Fibroblast of lung (primary cell): ENCODE results near the gene SCFD2. TPM values are rescaled to one million over a fixed set of nuclear protein-coding genes. Genes with fewer than 3 reads are reported as not detected.

Experiments
- DNase-seq, 2 donors: peaks; one replicate each; pipeline versions ENCODE4 v3.0.0 to v3.0.0-alpha.2; 2010; ENCODE audit warnings: low read depth in 2 of 2
- H2AFZ ChIP-seq: 2 replicates; pipeline ENCODE4 v1.5.1; 2012; ENCODE audit warnings: low read length, control low read depth, inconsistent platforms
- H3K27ac ChIP-seq: 2 replicates; pipeline ENCODE4 v1.5.1; 2011; ENCODE audit warnings: low read length, control low read depth; ENCODE audit not compliant: insufficient read depth
- H3K27me3 ChIP-seq: 2 replicates; pipeline ENCODE4 v1.5.1; 2011; ENCODE audit warnings: mild to moderate bottlenecking, low read length; ENCODE audit not compliant: control insufficient read depth, insufficient read depth
- H3K36me3 ChIP-seq: 2 replicates; pipeline ENCODE4 v1.5.1; 2011; ENCODE audit warnings: low read length; ENCODE audit not compliant: control insufficient read depth, insufficient read depth
- H3K4me1 ChIP-seq: 2 replicates; pipeline ENCODE4 v1.5.1; 2011; ENCODE audit warnings: low read length; ENCODE audit not compliant: control insufficient read depth, insufficient read depth; ENCODE audit errors: extremely low read depth
- H3K4me2 ChIP-seq: 2 replicates; pipeline ENCODE4 v1.5.1; 2011; ENCODE audit warnings: low read length, control low read depth; ENCODE audit not compliant: insufficient read depth; ENCODE audit errors: extremely low read depth
- H3K4me3 ChIP-seq, 4 experiments: fragments of 200-600 bp in 1 of 4; sonication (generic) in 1 of 4; replicated peaks in 1 of 4; 2 replicates each; pipeline ENCODE4 v1.5.1; 2011 to 2016; ENCODE audit warnings: low read length in 4 of 4, low read depth in 3 of 4, mild to moderate bottlenecking in 3 of 4, control low read depth in 2 of 4, inconsistent platforms in 1 of 4, mixed read lengths in 1 of 4; ENCODE audit not compliant: insufficient read depth in 1 of 4; ENCODE audit errors: control extremely low read depth in 1 of 4
- H3K79me2 ChIP-seq: 2 replicates; pipeline ENCODE4 v1.5.1; 2012; ENCODE audit warnings: mild to moderate bottlenecking, low read length, inconsistent platforms; ENCODE audit not compliant: control insufficient read depth, insufficient read depth
- H3K9ac ChIP-seq: 2 replicates; pipeline ENCODE4 v1.5.1; 2011; ENCODE audit warnings: mild to moderate bottlenecking, low read length, control low read depth; ENCODE audit not compliant: insufficient read depth
- H3K9me3 ChIP-seq: 2 replicates; pipeline ENCODE4 v1.5.1; 2012; ENCODE audit warnings: low read depth, low read length; ENCODE audit not compliant: control insufficient read depth, insufficient read depth
- H4K20me1 ChIP-seq: 2 replicates; pipeline ENCODE4 v1.5.1; 2011; ENCODE audit warnings: low read length; ENCODE audit not compliant: control insufficient read depth, insufficient read depth; ENCODE audit errors: extremely low read depth
- CTCF ChIP-seq, 2 donors: IDR thresholded peaks in 1 of 2; conservative IDR thresholded peaks in 1 of 2; 1 replicate in 1 of 2; 2 replicates in 1 of 2; pipeline ENCODE4 v1.5.1; 2011 to 2012; ENCODE audit warnings: low read length in 2 of 2, control low read depth in 1 of 2, inconsistent platforms in 1 of 2, low read depth in 1 of 2, mild to moderate bottlenecking in 1 of 2
- EZH2 ChIP-seq: IDR thresholded peaks from 2 replicates; pipeline ENCODE4 v1.5.1; 2012; ENCODE audit warnings: low read length, control low read depth, mild to moderate bottlenecking; ENCODE audit errors: missing control alignments
- polyA plus RNA-seq, 2 donors: library from polyadenylated mRNA; depleted of rRNA in 1 of 2; stranded (reverse) in 1 of 2; unstranded in 1 of 2; fragments of >200 nt; gene quantifications; 2 replicates each; pipeline ENCODE4 v1.2.1, GENCODE V29; 2011 to 2012; ENCODE audit warnings: missing spikeins in 1 of 2
- total RNA-seq: library from RNA; depleted of rRNA; stranded (reverse); fragments of >200 nt; gene quantifications from 2 replicates; pipeline ENCODE4 v1.2.1, GENCODE V29; 2014

SCFD2 gene
- total and polyA plus RNA-seq, 2 donors (not counting 1 experiment from before 2014, with no cell fraction given) = 16.2 to 23.1 TPM

- no peaks in the 10 kb centered on the region for H4K20me1 ChIP-seq
- no peak overlapping the region for H3K27ac ChIP-seq
- H3K9me3 ChIP-seq = no peaks in the 10 kb centered on the region
- no peak overlapping the region for H2AFZ ChIP-seq
- H3K4me3 ChIP-seq = no peak overlapping the region
- H3K36me3 ChIP-seq = no peaks in the 10 kb centered on the region
- no peak overlapping the region for H3K4me2 ChIP-seq
- H3K4me1 ChIP-seq = no peaks in the 10 kb centered on the region
- H3K9ac ChIP-seq = no peak overlapping the region
- TF ChIP-seq EZH2 (no peak), CTCF (conservative IDR thresholded peaks at IDR 0.05 in 1 of 2, IDR thresholded peaks at IDR 0.05 in 1 of 2; ENCODE audit: low read depth in 1 of 2, low read length in 2 of 2) (no peak)
- DNase-seq = no peak
- no peaks in the 10 kb centered on the region for H3K27me3 ChIP-seq
- no peaks in the 10 kb centered on the region for H3K79me2 ChIP-seq
Observed at GRCh38 chr4:52889354-52889753, 476.5 kb downstream of the SCFD2 start.

DNA sequence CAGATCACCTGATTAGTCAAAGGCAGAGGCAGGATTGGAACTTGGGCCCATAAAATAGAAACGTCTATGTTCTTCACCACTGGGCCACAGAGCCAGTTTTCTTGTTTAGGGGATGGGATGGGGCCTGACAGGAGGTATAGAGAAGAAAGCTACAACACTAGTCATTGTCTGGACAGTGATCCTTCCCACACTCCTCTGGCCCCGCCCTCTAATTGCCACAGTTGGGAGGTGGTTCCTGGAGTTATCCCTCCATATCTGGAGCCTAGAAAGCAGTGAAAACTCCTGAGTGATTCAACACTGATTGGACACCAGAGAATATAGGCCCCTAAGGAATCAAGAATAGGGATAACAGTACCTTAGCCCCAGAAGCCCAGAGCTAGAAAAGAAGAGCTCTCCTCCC is 480.9 kb downstream of the SCFD2 start:
- H3K9me3 ChIP-seq = no peaks in the 10 kb centered on the region
- no peak overlapping the region for H3K9ac ChIP-seq
- H3K36me3 ChIP-seq = no peaks in the 10 kb centered on the region
- no peak overlapping the region for H3K27ac ChIP-seq
- H3K4me2 ChIP-seq = no peak overlapping the region
- TF ChIP-seq CTCF (conservative IDR thresholded peaks at IDR 0.05 in 1 of 2, IDR thresholded peaks at IDR 0.05 in 1 of 2; ENCODE audit: low read depth in 1 of 2, low read length in 2 of 2) (no peak), EZH2 (no peak)
- H3K27me3 ChIP-seq = no peaks in the 10 kb centered on the region
- DNase-seq = no peak
- H3K4me1 ChIP-seq = no peaks in the 10 kb centered on the region
- no peaks in the 10 kb centered on the region for H3K79me2 ChIP-seq
- H4K20me1 ChIP-seq = no peaks in the 10 kb centered on the region
- no peak overlapping the region for H3K4me3 ChIP-seq
- H2AFZ ChIP-seq = no peak overlapping the region

DNA sequence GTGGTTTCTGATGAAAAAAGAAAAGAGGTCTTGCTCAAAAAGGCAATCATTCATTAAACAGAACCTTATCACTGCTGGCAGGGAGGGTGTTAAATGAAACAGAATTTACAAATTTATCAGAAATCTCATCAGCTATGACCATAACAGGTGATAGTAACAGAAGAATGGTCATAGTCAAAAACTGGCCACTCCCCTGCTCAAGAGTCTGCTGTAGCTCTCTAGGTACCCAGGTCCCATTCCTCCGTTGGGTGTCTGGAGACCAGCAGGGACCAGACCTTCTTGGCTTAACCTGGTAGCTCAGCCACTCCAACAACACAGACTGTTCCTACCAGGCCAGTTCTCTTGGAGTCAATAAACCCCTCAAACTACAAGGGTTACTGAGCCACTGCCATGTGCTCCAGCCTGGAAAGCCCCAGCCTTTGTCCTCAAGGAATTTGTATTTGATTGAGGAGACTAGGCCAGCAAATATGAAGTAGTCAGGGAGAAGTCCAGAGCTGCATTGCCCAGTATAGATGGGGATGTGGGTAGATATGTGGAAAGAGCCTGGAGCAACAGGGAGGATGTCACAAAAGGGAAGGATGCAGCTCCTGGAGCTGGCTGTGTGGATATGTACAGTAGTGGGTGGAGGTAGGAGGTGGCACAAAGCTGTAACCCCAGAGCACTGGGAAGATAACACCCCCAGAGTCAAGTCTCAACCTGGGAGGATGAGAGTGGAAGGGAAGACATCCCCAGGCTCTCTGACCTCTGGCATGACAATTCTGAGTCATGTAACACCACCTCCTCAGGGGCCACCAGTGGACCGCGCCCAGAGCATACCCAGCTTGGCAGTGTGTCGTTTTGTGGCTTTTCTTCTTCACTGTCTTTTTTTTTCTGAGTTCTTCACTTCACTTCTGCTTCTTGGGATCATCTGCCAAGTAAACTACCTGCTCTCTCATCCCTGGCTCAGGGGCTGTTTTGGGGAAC is 481.9 kb downstream of the SCFD2 start:
- Histone ChIP-seq H2AFZ (no peak overlapping the region), H3K27ac (no peak overlapping the region), H3K9ac (no peak overlapping the region), H3K36me3 (no peaks in the 10 kb centered on the region), H3K79me2 (no peaks in the 10 kb centered on the region), H3K4me2 (no peak overlapping the region), H3K4me3 (no peak overlapping the region), H3K9me3 (no peaks in the 10 kb centered on the region), H3K4me1 (no peaks in the 10 kb centered on the region), H3K27me3 (no peaks in the 10 kb centered on the region), H4K20me1 (no peaks in the 10 kb centered on the region)
- TF ChIP-seq CTCF (conservative IDR thresholded peaks at IDR 0.05 in 1 of 2, IDR thresholded peaks at IDR 0.05 in 1 of 2; ENCODE audit: low read depth in 1 of 2, low read length in 2 of 2) = no peak
- no peak for TF ChIP-seq EZH2
- DNase-seq = no peak
